NOMO-1 treated with DMSO at 0.1 percent for 48 hours (cell line): ENCODE results near the gene STPG3.

Experiments
- DNase-seq: peaks from one replicate; lab custom pipeline; 2025; ENCODE audit not compliant: unreplicated experiment; lab: John Stamatoyannopoulos, UW

STPG3 gene

GRCh38 chr9:137278061-137278701, 27.1 kb downstream of the STPG3 start:
- peak; percentile 49 for DNase-seq

DNA sequence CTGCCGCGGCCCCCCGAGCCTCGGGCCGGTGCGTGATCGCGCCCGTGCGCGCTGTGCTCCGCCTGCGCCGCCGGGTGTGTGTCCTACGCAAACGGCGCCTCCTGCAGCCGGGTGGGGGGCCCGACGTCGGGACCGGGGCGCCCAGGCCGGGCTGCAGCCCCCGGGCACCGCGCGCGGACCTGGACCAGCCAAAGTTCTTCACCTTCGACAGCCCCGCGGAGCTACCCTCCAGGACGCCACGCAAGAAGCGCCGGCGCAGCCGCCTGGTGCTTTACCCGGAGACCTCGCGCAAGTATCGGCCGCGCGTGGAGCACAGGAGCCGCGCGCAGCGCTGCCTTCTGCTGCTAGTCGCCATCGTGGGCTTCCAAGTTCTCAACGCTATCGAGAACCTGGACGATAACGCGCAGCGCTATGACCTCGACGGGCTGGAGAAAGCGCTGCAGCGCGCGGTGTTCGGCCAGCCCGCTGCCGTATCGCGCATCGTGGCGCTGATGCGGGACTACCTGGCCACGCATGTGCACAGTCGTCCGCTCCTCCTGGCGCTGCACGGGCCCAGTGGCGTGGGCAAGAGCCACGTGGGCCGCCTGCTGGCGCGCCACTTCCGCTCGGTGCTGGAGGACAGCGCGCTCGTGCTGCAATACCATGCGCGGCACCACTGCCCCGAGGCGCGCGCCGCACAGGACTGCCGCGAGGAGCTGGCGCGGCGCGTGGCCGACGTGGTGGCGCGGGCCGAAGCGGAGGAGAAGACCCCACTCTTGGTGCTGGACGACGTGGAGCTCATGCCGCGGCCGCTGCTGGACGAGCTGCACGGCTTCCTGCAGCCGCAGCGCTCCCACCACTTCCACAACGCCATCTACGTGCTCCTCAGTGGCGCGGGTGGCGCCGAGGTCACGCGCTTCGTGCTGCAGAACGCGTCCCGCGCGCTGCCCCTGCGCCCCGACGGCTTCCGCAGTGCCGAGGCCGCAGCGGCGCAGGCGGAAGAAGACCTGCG, 27.9 kb downstream of the STPG3 start:
- DNase-seq, result no peak

GRCh38 chr9:137279741-137280473, 28.8 kb downstream of the STPG3 start:
- DNase-seq, result no peak

GRCh38 chr9:137280474-137281344, 29.6 kb downstream of the STPG3 start:
- no peak for DNase-seq

- no peak for DNase-seq
These were observed 30.4 kb downstream of the STPG3 start for GRCh38 chr9:137281345-137282116.

GRCh38 chr9:137286975-137287383, 35.9 kb downstream of the STPG3 start:
- DNase-seq, result no peak

DNA sequence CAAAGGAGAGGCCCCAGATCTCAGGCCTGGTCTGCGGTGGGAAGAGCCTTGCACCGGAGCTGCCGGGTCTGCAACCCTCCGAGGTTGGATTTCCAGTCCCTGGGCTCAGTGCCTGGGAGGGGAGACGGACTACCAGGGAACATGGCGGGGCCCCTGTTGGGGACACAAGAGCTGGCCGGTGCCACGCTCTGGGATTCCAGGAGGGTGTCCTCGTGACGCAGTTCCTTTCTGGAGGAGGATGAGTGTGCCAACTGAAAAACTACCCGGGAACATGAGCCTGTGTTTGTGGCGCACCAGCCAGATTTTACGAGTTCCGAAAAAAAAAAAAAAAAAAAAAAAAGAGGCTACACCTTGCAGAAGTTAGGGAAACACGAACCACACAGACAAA, 42.0 kb downstream of the STPG3 start:
- no peak for DNase-seq

- DNase-seq, result no peak
These were observed 42.5 kb downstream of the STPG3 start for GRCh38 chr9:137293482-137294090.

- peak; percentile 69 for DNase-seq
These were observed 43.1 kb downstream of the STPG3 start for GRCh38 chr9:137294091-137294680.

GRCh38 chr9:137294681-137295237, 43.7 kb downstream of the STPG3 start:
- no peak for DNase-seq

- DNase-seq, result peak; percentile 47
These were observed 44.2 kb downstream of the STPG3 start for GRCh38 chr9:137295238-137295811.

GRCh38 chr9:137295849-137296669, 45.0 kb downstream of the STPG3 start:
- no peak for DNase-seq

- DNase-seq, result no peak
These were observed 45.9 kb downstream of the STPG3 start for GRCh38 chr9:137296670-137297664.

- DNase-seq, result no peak
These were observed 46.9 kb downstream of the STPG3 start for GRCh38 chr9:137297966-137298365.

DNA sequence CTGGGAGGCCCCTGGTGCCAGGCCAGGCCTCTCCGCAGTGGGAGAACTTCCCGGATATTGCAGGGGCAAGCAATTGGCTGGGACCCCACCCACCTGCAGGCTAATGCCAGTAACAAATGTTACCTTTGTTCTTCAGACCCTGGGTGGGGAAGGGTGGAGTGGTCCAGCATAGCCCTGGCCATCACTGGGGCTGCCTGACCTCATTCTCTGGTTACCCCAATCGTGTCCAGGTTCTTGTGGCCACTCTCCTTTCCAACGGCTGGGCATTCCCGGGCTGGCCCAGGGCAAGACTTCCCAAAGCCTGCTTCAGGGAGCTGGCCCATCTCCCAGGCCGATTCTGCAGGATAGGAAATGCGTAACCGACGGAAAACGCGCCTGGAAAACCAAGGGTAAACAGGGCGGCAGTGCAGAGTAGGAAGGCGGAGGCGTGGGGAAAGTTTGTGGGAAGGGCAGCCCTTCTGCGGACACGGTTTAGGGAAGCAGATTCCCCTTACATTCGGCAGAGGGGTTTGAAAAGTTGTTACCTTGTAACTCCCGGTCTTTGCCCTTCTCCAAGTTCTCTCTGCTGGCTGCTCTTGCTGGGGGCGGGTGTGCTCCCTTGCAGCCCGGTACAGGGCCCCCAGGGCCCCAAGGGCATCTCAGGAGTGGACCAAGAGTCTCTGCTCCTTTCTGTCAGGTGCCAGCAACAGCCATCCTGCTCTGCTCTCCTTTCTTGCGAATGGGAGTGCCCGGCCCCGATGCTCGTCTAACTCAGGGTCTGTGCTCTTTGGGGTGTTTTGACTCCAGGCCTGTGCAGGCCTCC, 47.5 kb downstream of the STPG3 start:
- DNase-seq, result no peak

GRCh38 chr9:137299203-137299565, 48.1 kb downstream of the STPG3 start:
- DNase-seq, result no peak
